Glomerular visceral epithelial cell (primary cell): Measurements from ENCODE around the gene PTPRN2.

Source experiments
- DNase-seq: peaks from one replicate; pipeline ENCODE4 v3.0.0-alpha.2; 2016; ENCODE audit errors: extremely low spot score

Gene PTPRN2

GRCh38 chr7:158576050-158576762 is 11.4 kb downstream of the PTPRN2 start:
- DNase-seq = no peak

- DNase-seq = no peak
Measured at GRCh38 chr7:158574308-158575036, 13.2 kb downstream of the PTPRN2 start.

- DNase-seq = no peak
Measured at GRCh38 chr7:158573310-158573709, 14.3 kb downstream of the PTPRN2 start.

- no peak for DNase-seq
Measured at GRCh38 chr7:158572000-158572828, 15.4 kb downstream of the PTPRN2 start.

GRCh38 chr7:158570449-158571170 is 17.0 kb downstream of the PTPRN2 start:
- no peak for DNase-seq

GRCh38 chr7:158569858-158570323 is 17.7 kb downstream of the PTPRN2 start:
- DNase-seq = no peak

- no peak for DNase-seq
Measured at GRCh38 chr7:158568974-158569857, 18.4 kb downstream of the PTPRN2 start.

GRCh38 chr7:158567153-158567603 is 20.4 kb downstream of the PTPRN2 start:
- DNase-seq = no peak

- DNase-seq = no peak
Measured at GRCh38 chr7:158564663-158565035, 23.0 kb downstream of the PTPRN2 start.

- DNase-seq = no peak
Measured at GRCh38 chr7:158563911-158564662, 23.5 kb downstream of the PTPRN2 start.

- no peak for DNase-seq
Measured at GRCh38 chr7:158563051-158563450, 24.6 kb downstream of the PTPRN2 start.

- no peak for DNase-seq
Measured at GRCh38 chr7:158562517-158562916, 25.1 kb downstream of the PTPRN2 start.

- DNase-seq = no peak
Measured at GRCh38 chr7:158561659-158562058, 26.0 kb downstream of the PTPRN2 start.

GRCh38 chr7:158560386-158560785 is 27.2 kb downstream of the PTPRN2 start:
- DNase-seq = no peak

- no peak for DNase-seq
Measured at GRCh38 chr7:158559356-158559755, 28.3 kb downstream of the PTPRN2 start.

- no peak for DNase-seq
Measured at GRCh38 chr7:158558816-158559215, 28.8 kb downstream of the PTPRN2 start.

- no peak for DNase-seq
Measured at GRCh38 chr7:158557441-158557755, 30.2 kb downstream of the PTPRN2 start.

- DNase-seq = no peak
Measured at GRCh38 chr7:158556721-158557440, 30.7 kb downstream of the PTPRN2 start.

GRCh38 chr7:158555034-158555520 is 32.5 kb downstream of the PTPRN2 start:
- no peak for DNase-seq
